ENCODE data around the gene USP54.

USP54 gene

DNA sequence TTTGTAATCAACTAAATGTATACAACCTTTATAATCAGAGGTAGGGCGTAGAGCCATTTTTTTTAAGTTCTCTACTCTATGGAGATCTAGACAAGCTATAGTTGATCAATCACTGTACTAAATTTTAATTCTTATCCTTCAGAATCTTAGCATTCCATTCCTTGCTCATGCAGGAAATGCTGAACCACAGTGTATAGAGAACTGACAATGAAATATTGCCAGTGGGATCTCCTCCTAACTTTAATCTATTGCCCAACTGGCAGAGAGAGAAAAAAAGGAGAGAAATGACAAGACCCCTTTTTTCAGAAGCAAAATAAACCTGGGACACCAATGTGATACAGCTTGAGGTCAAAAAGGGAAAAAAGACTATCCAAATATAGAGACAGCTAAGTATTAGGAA is 68.9 kb downstream of the USP54 start:
- no peaks in the 10 kb centered on the region for H3K9me3 ChIP-seq (ENCODE audit: insufficient read depth, low read depth, low read length)
- no peaks in the 10 kb centered on the region for H3K36me3 ChIP-seq (ENCODE audit: insufficient read depth, low read length)
- H3K9ac ChIP-seq (ENCODE audit: low read depth, low read length, poor library complexity, severe bottlenecking), result no peak overlapping the region
- H3K4me2 ChIP-seq (ENCODE audit: low read depth, low read length, poor library complexity, severe bottlenecking), result no peak overlapping the region
- no peaks in the 10 kb centered on the region for H3K27me3 ChIP-seq (ENCODE audit: insufficient read depth, low read length, poor library complexity, severe bottlenecking)
- H3K79me2 ChIP-seq (ENCODE audit: insufficient read depth, low read length), result no peaks in the 10 kb centered on the region
- no peaks in the 10 kb centered on the region for H4K20me1 ChIP-seq (ENCODE audit: insufficient read depth, low read length, poor library complexity, severe bottlenecking)
- no peaks in the 10 kb centered on the region for H3K9me2 ChIP-seq (replicated peaks; ENCODE audit: low read depth, low read length)
- no peaks in the 10 kb centered on the region for H3F3A ChIP-seq (ENCODE audit: low read depth)
- no peak overlapping the region for H2AFZ ChIP-seq (ENCODE audit: low read length)
- no peak for TF ChIP-seq EZH2phosphoT487 (IDR thresholded peaks at IDR 0.05; ENCODE audit: borderline replicate concordance)
- TF ChIP-seq, protein P1, sequence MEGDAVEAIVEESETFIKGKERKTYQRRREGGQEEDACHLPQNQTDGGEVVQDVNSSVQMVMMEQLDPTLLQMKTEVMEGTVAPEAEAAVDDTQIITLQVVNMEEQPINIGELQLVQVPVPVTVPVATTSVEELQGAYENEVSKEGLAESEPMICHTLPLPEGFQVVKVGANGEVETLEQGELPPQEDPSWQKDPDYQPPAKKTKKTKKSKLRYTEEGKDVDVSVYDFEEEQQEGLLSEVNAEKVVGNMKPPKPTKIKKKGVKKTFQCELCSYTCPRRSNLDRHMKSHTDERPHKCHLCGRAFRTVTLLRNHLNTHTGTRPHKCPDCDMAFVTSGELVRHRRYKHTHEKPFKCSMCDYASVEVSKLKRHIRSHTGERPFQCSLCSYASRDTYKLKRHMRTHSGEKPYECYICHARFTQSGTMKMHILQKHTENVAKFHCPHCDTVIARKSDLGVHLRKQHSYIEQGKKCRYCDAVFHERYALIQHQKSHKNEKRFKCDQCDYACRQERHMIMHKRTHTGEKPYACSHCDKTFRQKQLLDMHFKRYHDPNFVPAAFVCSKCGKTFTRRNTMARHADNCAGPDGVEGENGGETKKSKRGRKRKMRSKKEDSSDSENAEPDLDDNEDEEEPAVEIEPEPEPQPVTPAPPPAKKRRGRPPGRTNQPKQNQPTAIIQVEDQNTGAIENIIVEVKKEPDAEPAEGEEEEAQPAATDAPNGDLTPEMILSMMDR (conservative IDR thresholded peaks at IDR 0.05; ENCODE audit: low read length), result no peak
- H3K4me1 ChIP-seq (ENCODE audit: insufficient read depth, low read length, poor library complexity, severe bottlenecking), result no peaks in the 10 kb centered on the region
- H3K4me3 ChIP-seq (ENCODE audit: low read length, poor library complexity, severe bottlenecking), result no peak overlapping the region

DNA sequence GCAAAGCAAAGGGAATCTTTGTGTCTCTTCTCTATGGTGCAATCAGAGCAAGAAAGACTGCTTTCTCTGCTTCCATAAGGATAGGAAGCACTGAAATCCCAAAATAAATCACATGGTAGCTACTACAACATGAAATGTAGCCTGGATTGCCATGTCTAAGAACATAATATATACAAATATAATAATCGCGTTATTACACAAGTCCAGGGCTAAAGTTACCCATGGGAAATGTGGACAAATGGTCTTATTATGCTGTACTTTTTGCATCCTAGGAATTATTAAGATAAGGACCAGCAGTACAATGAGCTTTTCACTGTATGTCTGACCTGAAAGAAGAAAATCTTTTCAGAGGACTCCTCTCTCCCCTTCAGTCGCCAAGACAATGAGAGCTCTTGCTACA is 71.8 kb downstream of the USP54 start:
- Histone ChIP-seq H3K9ac (ENCODE audit: low read depth, low read length, poor library complexity, severe bottlenecking) (no peak overlapping the region), H3F3A (ENCODE audit: low read depth) (no peaks in the 10 kb centered on the region), H3K36me3 (ENCODE audit: insufficient read depth, low read length) (no peaks in the 10 kb centered on the region; the same call in 1 of the 2 replicates), H4K20me1 (ENCODE audit: insufficient read depth, low read length, poor library complexity, severe bottlenecking) (no peaks in the 10 kb centered on the region), H3K27me3 (ENCODE audit: insufficient read depth, low read length, poor library complexity, severe bottlenecking) (no peaks in the 10 kb centered on the region), H3K4me1 (ENCODE audit: insufficient read depth, low read length, poor library complexity, severe bottlenecking) (no peaks in the 10 kb centered on the region), H3K9me2 (replicated peaks; ENCODE audit: low read depth, low read length) (no peaks in the 10 kb centered on the region), H3K79me2 (ENCODE audit: insufficient read depth, low read length) (no peaks in the 10 kb centered on the region), H3K9me3 (ENCODE audit: insufficient read depth, low read depth, low read length) (no peaks in the 10 kb centered on the region), H3K4me2 (ENCODE audit: low read depth, low read length, poor library complexity, severe bottlenecking) (no peak overlapping the region), H3K4me3 (ENCODE audit: low read length, poor library complexity, severe bottlenecking) (no peak overlapping the region), H2AFZ (ENCODE audit: low read length) (no peak overlapping the region)
- TF ChIP-seq, protein P1 (conservative IDR thresholded peaks at IDR 0.05; ENCODE audit: low read length), result no peak
- no peak for TF ChIP-seq EZH2phosphoT487 (IDR thresholded peaks at IDR 0.05; ENCODE audit: borderline replicate concordance)

- TF ChIP-seq EZH2phosphoT487 (IDR thresholded peaks at IDR 0.05; ENCODE audit: borderline replicate concordance), result no peak
- TF ChIP-seq, protein P1 (conservative IDR thresholded peaks at IDR 0.05; ENCODE audit: low read length), result no peak
- Histone ChIP-seq H3K9me3 (ENCODE audit: insufficient read depth, low read depth, low read length) (no peaks in the 10 kb centered on the region), H3K4me1 (ENCODE audit: insufficient read depth, low read length, poor library complexity, severe bottlenecking) (no peaks in the 10 kb centered on the region), H4K20me1 (ENCODE audit: insufficient read depth, low read length, poor library complexity, severe bottlenecking) (no peaks in the 10 kb centered on the region), H3K79me2 (ENCODE audit: insufficient read depth, low read length) (no peaks in the 10 kb centered on the region), H3K4me2 (ENCODE audit: low read depth, low read length, poor library complexity, severe bottlenecking) (no peak overlapping the region), H3K9ac (ENCODE audit: low read depth, low read length, poor library complexity, severe bottlenecking) (no peak overlapping the region), H2AFZ (ENCODE audit: low read length) (no peak overlapping the region), H3K36me3 (ENCODE audit: insufficient read depth, low read length) (no peaks in the 10 kb centered on the region; the same call in 1 of the 2 replicates), H3K27me3 (ENCODE audit: insufficient read depth, low read length, poor library complexity, severe bottlenecking) (no peaks in the 10 kb centered on the region), H3K4me3 (ENCODE audit: low read length, poor library complexity, severe bottlenecking) (no peak overlapping the region), H3F3A (ENCODE audit: low read depth) (no peaks in the 10 kb centered on the region), H3K9me2 (replicated peaks; ENCODE audit: low read depth, low read length) (no peaks in the 10 kb centered on the region)
These were observed 73.8 kb downstream of the USP54 start for GRCh38 chr10:73517166-73517888.
